ENCODE measurements around the gene DYRK4.

- no peak for TF ChIP-seq CTCF (optimal IDR thresholded peaks at IDR 0.05 in 1 of 3, IDR thresholded peaks at IDR 0.05 in 1 of 3, conservative IDR thresholded peaks at IDR 0.05 in 1 of 3; ENCODE audit: extremely low read depth in 1 of 3, insufficient read depth in 2 of 3, low read length in 3 of 3)
- TF ChIP-seq EZH2 (IDR thresholded peaks at IDR 0.05; ENCODE audit: low read length), result no peak
Measured at GRCh38 chr12:4584281-4584680, 22.3 kb downstream of the DYRK4 start.
